A673 (cell line): ENCODE data around the gene DDX42.

Experiments
- EZH2 ChIP-seq: fragments of 200-600 bp; sonication (generic); IDR thresholded peaks from 2 replicates; pipeline ENCODE4 v1.6.1; 2017; ENCODE audit warnings: borderline replicate concordance, low read depth, mild to moderate bottlenecking, mixed read lengths, antibody characterized with exemption, low read length; ENCODE audit not compliant: poor library complexity, severe bottlenecking
- TF ChIP-seq, protein P1 (sequence below): fragments of 300-800, 200-600 bp; sonication (generic); conservative IDR thresholded peaks from 2 replicates; pipeline ENCODE4 v1.5.1; 2017; ENCODE audit warnings: low read depth, mild to moderate bottlenecking, antibody characterized with exemption, low read length, moderate library complexity, mixed read lengths

GRCh38 chr17:63819131-63819530 is 45.2 kb downstream of the DDX42 start:
- TF ChIP-seq, protein P1, sequence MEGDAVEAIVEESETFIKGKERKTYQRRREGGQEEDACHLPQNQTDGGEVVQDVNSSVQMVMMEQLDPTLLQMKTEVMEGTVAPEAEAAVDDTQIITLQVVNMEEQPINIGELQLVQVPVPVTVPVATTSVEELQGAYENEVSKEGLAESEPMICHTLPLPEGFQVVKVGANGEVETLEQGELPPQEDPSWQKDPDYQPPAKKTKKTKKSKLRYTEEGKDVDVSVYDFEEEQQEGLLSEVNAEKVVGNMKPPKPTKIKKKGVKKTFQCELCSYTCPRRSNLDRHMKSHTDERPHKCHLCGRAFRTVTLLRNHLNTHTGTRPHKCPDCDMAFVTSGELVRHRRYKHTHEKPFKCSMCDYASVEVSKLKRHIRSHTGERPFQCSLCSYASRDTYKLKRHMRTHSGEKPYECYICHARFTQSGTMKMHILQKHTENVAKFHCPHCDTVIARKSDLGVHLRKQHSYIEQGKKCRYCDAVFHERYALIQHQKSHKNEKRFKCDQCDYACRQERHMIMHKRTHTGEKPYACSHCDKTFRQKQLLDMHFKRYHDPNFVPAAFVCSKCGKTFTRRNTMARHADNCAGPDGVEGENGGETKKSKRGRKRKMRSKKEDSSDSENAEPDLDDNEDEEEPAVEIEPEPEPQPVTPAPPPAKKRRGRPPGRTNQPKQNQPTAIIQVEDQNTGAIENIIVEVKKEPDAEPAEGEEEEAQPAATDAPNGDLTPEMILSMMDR = no peak
- TF ChIP-seq EZH2 = no peak
